Hindlimb muscle (tissue), 1 donor: ENCODE measurements around the gene SLC37A3. TPM values are rescaled to one million over a fixed set of nuclear protein-coding genes. Genes with fewer than 3 reads are reported as not detected.

Experiments used
- DNase-seq: peaks from one replicate; pipeline ENCODE4 v3.0.0-alpha.2; 2013
- polyA plus RNA-seq: library from polyadenylated mRNA; unstranded; fragments of 120-200 nt; gene quantifications from one replicate; pipeline ENCODE4 v1.2.1, GENCODE V29; 2013; ENCODE audit not compliant: insufficient read length

The SLC37A3 gene
- polyA plus RNA-seq, 1 donor = 27.5 TPM

DNA sequence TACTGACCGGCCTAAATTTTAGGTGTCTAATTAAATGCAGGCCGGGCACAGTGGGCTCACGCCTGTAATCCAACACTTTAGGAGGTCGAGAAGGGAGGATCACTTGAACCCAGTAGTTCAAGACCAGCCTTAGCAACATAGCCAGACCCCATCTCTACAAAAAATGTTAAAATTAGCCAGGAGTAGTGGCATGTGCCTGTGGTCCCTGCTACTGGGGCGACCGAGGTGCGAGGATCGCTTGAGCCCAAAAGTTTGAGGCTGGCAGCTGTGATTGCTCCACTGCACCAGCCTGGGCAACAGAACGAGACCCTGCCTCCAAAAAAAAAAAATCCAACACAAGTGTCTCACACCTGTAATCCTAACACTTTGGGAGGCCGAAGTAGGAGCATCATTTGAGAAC, 491 bp upstream of the SLC37A3 start:
- no peak for DNase-seq

DNA sequence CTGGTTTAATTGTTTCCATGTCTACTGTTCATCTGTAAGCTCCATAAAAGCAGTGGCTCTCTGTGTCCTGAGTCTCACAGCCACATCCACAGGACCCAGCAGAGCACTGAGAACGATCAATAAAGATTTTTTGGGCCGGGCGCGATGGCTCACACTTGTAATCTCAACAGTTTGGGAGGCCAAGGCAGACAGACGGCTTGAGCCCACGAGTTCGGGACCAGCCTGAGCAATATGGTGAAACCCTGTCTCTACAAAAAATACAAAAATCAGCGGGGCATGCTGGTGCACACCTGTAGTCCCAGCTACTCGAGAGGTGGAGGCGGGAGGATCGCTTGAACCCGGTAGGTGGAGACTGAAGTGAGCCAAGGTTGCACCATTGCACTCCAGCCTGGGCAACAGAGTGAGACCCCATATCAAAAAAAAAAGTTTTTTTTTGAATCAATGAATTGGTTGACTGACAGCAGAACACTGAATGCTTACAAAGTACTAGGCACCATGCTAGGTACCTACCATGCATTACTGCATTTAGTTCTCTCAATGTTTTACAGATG, 4.5 kb downstream of the SLC37A3 start:
- no peak for DNase-seq

- no peak for DNase-seq
Measured at GRCh38 chr7:140391634-140392033, 6.7 kb downstream of the SLC37A3 start.

DNA sequence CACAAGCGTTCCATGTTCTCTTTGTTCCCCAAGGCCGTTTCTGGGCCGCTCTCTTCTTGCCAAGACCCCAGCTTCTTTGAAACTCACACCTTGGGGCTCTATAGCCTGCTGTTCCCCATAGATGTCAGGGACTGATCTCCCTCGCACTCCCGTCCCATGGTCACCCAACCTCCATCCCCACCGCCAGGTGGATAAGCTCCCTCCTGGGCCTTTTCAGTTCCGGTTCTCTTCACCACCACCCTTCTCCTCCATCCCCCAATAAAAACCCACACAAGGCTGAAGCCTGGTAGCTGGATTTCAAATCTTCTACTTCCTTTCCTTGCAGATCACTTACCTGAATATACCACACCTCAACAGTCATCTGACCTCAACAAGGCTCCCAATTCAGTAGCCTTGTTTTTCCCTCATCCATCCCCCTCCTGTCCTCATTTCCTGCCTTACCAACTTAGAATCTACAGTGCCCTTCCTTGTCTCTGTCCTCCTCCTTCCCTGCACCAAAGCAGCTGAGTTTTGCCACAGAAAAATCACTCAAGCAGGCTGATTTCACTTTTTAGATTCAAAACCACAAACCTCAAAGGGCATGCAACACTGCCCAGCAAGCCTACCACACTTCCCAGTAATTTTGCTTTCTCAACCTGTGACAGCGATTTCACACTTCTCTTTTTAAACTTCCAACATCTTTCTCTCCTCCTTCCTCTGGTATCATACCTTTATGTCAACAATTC, 7.7 kb downstream of the SLC37A3 start:
- DNase-seq = no peak

- DNase-seq = no peak
Measured at GRCh38 chr7:140390034-140390433, 8.3 kb downstream of the SLC37A3 start.

GRCh38 chr7:140389445-140389844, 8.9 kb downstream of the SLC37A3 start:
- DNase-seq = no peak

DNA sequence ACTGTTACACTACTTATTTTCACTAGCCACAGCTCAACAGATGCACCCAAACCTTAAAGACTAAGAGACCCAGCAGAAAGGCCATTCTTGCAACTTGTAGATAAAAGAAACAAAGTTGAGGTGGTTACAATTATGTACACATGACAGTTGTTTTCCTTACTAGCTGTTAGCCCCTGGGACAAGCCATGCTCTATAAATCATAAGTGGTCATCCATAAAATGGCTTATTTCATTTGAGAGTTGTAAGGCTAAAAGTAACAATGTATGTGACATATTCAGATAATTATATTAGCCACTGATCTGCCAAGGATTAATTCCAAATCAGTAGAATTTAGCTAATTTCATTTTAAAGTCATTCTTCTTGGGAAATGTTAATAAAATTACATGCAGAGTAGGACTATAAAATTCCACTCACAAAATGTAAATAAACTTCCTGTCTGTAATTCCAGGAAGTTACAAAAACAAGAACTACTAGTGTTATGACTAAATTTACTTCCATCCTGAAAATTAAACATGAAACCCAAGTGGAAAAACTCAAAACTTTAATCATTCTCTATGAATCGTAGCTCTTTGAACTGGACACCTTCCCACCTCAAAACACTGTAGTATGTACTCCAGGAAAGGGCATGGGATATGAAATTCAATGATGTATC, 13.3 kb downstream of the SLC37A3 start:
- DNase-seq = no peak

DNA sequence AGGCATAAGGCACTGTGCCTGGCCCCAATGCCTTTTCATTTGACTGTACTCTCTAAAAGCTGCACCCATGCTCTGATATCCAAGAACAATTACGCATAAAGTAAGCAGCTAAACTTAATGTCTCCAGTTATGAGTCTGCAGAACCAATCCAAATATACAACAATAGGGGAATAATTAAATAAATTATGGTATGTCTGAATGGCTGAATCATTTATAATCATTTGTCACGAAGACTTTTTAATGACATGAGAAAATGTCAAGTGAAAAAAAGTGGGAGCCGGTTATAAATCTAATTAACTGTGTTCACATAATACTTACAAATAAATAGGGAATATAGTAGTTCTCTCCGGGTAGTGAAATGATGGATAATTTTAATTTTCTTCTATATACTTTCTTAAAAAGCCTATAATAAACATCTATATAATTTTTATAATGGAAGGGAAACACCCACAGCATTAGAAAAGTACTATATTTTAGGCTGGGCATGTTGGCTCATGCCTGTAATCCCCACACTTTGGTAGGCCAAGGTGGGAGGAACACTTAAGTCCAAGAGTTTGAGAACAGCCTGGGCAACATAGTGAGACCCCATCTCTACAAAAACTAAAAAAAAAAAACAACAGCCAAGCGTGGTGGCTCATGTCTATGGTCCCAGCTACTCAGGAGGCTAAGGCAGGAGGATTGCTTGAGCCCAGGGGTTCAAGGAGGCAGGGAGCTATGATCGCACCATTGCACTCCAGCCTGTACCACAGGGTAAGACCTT, 14.2 kb downstream of the SLC37A3 start:
- no peak for DNase-seq

GRCh38 chr7:140375892-140376730, 22.2 kb downstream of the SLC37A3 start:
- no peak for DNase-seq

- DNase-seq = no peak
Measured at GRCh38 chr7:140375323-140375722, 23.0 kb downstream of the SLC37A3 start.

DNA sequence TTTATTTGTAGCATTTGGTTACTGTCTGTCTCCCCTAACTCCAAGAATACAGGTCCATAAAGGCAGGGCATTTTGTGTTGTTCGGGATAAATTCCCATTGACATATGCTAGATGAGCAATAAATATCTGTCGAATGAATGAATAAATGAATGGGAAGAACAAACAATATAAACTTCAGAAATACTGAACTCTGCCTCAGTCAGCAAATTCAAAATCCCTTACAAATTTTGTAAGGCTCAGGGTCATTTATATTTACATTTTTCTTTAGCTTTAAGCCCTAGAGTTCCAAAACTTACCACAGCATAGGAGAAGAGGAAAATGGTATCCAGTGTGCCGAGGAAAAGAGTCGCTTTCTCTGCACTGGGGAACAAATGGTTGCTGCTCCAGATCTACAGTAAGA, 29.0 kb downstream of the SLC37A3 start:
- DNase-seq = no peak

- DNase-seq = no peak
Measured at GRCh38 chr7:140367528-140367927, 30.8 kb downstream of the SLC37A3 start.

DNA sequence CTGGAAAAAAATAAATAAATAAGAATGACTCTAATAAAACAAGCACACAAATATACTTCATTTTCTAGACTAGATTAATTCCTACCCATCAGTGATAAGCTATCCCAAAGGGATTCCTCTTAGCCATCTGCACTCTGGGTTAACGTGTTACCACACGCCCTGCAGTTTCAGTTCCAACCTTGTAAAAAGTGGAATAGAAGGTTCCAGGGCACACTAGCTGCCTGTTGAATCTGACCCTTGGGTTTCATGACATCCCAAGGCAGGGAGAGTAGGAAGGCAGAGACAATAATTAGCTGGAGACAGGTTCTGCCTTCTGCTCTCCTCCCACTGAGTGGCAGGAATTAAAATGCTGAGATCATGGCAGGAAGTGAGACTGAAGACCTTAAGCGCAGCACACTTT, 33.5 kb downstream of the SLC37A3 start:
- no peak for DNase-seq

DNA sequence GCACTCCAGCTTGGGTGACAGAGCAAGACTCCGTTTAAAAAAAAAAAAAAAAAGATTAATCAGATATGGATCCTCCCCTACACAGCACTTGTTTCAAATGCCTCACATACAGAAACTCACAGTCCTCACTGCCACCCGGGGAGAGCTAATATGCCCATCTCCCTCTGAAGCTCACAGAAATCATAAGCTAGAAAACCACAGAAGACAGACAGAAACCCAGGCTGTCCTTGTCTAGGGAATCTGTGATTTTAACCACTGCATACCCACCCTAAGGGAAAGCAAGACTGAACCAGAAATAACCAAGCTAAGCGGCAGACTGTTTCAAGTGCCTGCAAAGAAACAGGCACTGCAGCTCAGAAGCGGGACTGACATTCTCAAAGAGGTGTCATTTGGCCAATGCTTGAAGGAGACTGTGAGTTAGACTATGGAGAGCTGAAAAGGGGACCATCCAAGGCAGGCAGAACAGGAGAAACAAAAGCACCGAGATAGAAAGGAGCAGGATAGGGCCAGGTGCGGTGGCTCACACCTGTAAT, 37.6 kb downstream of the SLC37A3 start:
- DNase-seq = no peak

- no peak for DNase-seq
Measured at GRCh38 chr7:140358412-140359051, 39.8 kb downstream of the SLC37A3 start.

- no peak for DNase-seq
Measured at GRCh38 chr7:140358024-140358411, 40.3 kb downstream of the SLC37A3 start.

DNA sequence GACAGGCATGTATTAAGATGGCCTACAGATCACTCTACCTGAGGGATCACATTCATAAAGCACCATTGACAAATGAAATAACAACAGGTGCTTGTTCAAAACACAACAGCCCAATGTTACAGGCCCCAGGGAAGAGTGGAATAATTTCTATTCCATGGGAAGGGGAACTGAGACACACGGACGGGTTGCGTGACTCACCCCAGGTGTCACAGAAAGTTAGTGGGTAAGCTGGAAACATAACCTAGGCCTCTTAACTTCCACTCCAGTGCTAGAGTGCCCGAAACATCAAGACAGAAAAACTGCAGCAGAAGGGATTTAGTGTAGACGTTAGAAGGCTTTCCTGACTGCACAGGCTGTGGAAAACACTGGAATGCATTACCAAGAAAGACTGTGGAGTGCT, 48.3 kb downstream of the SLC37A3 start:
- DNase-seq = no peak

GRCh38 chr7:140349144-140349771, 49.1 kb downstream of the SLC37A3 start:
- DNase-seq = no peak

DNA sequence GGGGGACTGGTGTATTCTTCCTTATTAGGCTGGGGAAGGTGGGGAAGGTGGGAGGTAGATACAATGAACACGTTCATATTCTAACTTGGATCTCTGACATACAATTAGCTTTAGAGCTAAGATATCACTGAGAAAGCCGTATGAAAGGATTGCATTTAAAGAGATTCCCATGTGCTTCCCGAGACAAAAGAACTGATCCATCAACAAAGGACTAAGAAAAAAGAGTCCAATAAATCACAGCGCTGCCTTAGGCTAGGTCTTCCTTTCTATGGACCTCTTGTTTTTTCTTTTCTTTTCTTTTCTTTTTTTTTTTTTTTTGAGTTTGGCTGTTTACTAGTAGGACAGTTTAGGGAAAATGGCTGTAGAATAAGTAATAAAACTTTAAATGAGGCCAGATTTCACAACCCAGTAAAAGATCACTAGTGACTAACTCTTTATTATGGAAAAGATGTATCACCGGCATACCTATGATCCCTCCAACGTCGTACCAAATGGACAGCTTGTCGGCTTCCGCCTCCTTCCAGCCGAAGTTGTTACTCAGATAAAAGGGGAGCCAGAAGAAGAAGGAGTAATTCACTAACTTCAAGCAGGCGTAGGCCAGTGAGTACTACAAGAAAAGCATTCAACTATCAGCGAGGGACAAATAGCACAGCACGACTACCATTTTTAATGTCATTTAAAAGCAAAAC, 50.0 kb downstream of the SLC37A3 start:
- no peak for DNase-seq

- no peak for DNase-seq
Measured at GRCh38 chr7:140347218-140347617, 51.1 kb downstream of the SLC37A3 start.

- DNase-seq = no peak
Measured at GRCh38 chr7:140345426-140345825, 52.9 kb downstream of the SLC37A3 start.
